Measurements from ENCODE around the gene BIN2. TPM values are rescaled to one million over a fixed set of nuclear protein-coding genes. Genes with fewer than 3 reads are reported as not detected.

The BIN2 gene
- total RNA-seq, 1 experiment from 2014 or later, result 0.20 TPM

GRCh38 chr12:51346581-51346980 lies 22.6 kb upstream of the BIN2 start, which contains the start of gene CELA1:
TSS of gene CELA1 (minus strand) at chr12:51346679. CDS start at chr12:51346638, 41 bp downstream.
- DNase-seq (ENCODE audit: low spot score) (no peak), ATAC-seq (no peak)
- H3K4me1 Mint-ChIP-seq, result peaks cover 5% of the 10 kb centered on the region

More at GRCh38 chr12:51346581-51346980, 22.6 kb upstream of the BIN2 start, which contains the start of gene CELA1:
- Mint-ChIP-seq H3K36me3 (no peaks in the 10 kb centered on the region), H3K9me3 (no peaks in the 10 kb centered on the region), H3K27ac (peak within 1 kb of the TSS; percentile 80; the same call in 1 of the 2 replicates), H3K27me3 (ENCODE audit: low read depth) (no peaks in the 10 kb centered on the region; the same call in 1 of the 2 replicates), H3K4me3 (no peak within 1 kb of the TSS)
- TF ChIP-seq FOXP4 (CRISPR knock-in tag; IDR thresholded peaks at IDR 0.05), result no peak
- TF ChIP-seq TEAD1 (CRISPR knock-in tag; IDR thresholded peaks at IDR 0.05), result no peak
- TF ChIP-seq USF1 (CRISPR knock-in tag; IDR thresholded peaks at IDR 0.05), result no peak
- no peak for TF ChIP-seq ELF4 (CRISPR knock-in tag; IDR thresholded peaks at IDR 0.05; ENCODE audit: low read depth)
- no peak for TF ChIP-seq IRF1 (CRISPR knock-in tag; IDR thresholded peaks at IDR 0.05)
- TF ChIP-seq ZMAT4 (CRISPR knock-in tag; IDR thresholded peaks at IDR 0.05), result no peak
- TF ChIP-seq CTCF (IDR thresholded peaks at IDR 0.05), result no peak
- no peak for TF ChIP-seq ZNF425 (CRISPR knock-in tag; conservative IDR thresholded peaks at IDR 0.05)
- TF ChIP-seq TEAD4 (CRISPR knock-in tag; IDR thresholded peaks at IDR 0.05), result no peak
- TF ChIP-seq SOX15 (CRISPR knock-in tag; IDR thresholded peaks at IDR 0.05), result no peak
- no peak for TF ChIP-seq HMGA2 (CRISPR knock-in tag; IDR thresholded peaks at IDR 0.05)
- TF ChIP-seq OVOL2 (CRISPR knock-in tag; IDR thresholded peaks at IDR 0.05; ENCODE audit: borderline replicate concordance), result no peak
- no peak for TF ChIP-seq MAX (CRISPR knock-in tag; IDR thresholded peaks at IDR 0.05)
- ChIA-PET CTCF (interaction anchor here (0.5 kb wide), 1 partner anchor 74 kb away, joined by 3 read pairs; no protein-coding TSS in a partner anchor), POLR2A (no interaction called here)

Measured in WTC11 (cell line).